ENCODE results near the gene PLP2.
A peak's percentile ranks its signal among the peaks of the same experiment; 100 is the strongest.

Gene PLP2

DNA sequence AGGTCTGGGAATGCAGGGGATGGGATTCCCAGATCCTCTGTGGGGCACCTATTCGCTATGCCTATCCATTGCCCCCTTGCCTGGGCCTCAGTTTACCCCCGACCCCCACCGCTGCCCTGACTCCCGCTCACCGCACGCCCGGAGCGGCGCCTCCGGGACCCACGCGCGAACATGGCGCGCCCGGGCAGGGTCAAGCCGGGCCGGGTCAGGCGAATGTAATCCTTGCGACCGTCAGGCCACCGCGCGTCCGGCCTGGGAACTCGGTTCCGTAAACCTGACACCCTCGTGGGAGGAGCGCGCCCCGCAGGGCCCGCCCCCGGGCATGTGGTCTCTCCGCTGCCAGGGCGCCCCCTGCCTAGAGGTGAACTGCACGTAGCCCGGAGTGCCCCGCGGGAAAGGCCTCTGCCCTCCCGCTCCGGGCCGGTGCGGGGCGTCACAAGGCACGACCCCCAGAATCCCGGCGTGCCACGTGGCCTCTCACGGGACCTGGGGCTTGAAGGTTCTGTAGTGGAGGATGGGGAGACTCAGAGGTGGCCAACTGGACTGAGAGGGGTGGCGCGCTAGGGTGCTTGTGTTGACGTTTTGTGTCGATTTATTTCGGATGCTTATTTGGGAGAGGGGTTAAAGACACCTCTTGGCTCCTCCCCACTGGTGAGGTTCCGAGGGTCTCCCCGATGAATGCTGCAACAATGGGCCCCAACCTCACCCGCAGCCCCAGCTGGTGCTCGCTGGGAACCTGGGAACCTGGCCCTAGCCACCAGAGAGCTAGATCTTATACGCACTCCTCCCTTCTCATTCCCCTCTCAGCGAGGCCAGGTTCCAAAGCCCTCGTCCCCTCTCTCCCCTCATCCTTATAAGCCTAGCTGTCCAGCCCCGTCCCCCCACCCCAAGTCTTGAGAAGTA is 14.7 kb downstream of the PLP2 start, which contains the start of gene PRICKLE3:
TSS of gene PRICKLE3 (minus strand) at position 249 of the 903 bp plus-strand sequence. CDS start at position 173, 76 bp downstream.
- peak; percentile 67 for DNase-seq

DNA sequence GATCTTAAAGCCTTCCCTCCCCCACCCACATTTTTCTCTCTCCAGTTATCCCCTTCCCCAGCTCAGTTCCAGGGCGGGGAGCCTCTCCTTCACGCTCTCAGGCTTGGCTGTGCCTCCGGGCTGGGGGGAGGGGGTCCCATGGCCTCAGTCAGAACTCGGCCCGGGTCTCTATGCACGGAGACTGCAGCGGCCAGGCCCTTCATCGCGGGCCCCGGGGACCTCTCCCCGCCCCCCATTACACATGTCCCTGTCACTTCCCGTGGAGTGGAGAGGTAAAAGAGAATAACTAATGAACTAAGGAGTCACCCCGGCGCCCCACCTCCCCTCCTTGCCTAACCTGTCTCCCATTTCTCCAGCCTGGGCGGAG is 15.3 kb downstream of the PLP2 start:
- no peak for DNase-seq

DNA sequence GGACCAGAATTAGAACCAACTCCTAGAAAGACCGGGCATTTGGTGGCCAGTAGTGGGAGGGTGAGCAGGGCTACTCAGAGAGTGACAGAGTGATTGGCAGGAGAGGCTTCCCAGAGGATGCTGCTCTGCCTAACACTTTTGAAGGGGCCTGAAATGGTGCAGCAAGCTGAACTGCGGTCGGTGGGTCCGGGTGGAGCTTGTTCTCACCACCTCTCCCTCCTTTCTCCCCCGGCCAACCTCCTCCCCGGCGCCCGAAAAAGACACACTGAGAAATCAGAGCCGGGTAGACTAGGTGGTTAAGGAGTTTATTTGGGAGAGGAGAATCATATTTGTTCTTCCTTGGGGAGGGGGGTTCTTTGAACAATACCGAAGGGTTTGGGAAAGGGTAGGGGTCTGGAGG is 15.8 kb downstream of the PLP2 start:
- no peak for DNase-seq

DNA sequence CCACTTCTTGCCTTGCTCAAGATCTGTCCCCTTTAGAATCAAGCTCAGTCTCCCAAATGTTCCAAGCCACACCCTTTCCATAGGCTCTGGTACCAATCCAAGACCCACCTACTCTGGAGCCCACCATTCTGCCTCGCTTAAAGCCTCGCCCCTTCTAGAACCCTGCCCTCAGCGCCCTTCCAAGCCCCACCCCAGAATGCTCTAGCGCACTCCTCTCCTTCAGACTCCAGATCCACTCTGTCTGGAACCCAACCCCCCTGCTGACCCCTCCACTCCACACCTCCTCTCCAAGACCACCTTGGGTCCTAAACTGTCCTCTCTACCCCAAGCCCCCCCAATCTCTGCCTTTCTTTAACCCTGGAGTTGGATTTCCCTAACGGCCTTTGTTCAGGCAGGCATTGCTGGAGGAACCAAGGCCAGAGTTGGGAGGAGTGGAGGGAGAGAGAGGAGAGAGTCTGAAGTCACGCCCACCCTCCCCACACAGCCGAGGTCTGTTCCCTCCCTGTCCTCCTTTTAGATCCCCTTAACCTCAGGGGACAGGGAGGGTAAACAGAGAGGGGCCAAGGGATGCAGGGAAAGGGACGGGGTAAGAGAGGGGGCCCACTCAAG is 16.9 kb downstream of the PLP2 start:
- DNase-seq: no peak

DNA sequence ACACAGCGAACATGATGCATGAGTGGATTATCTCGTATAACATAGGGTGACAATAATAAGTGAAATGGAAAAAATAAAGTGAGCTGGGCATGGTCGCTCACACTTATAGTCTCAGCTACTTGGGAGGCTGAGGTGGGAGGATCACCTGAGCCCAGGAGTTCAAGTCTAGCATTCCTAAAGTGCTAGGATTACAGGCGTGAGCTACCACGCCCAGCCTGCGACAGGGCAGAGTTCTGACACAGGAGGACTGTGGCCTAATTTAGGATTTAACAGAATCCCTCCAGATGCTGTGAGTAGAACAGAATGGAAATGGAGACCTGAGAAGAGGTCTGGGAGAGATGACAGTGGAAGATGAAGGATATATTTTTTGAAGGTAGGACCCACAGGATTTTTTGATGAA is 17.9 kb downstream of the PLP2 start:
- DNase-seq: no peak

DNA sequence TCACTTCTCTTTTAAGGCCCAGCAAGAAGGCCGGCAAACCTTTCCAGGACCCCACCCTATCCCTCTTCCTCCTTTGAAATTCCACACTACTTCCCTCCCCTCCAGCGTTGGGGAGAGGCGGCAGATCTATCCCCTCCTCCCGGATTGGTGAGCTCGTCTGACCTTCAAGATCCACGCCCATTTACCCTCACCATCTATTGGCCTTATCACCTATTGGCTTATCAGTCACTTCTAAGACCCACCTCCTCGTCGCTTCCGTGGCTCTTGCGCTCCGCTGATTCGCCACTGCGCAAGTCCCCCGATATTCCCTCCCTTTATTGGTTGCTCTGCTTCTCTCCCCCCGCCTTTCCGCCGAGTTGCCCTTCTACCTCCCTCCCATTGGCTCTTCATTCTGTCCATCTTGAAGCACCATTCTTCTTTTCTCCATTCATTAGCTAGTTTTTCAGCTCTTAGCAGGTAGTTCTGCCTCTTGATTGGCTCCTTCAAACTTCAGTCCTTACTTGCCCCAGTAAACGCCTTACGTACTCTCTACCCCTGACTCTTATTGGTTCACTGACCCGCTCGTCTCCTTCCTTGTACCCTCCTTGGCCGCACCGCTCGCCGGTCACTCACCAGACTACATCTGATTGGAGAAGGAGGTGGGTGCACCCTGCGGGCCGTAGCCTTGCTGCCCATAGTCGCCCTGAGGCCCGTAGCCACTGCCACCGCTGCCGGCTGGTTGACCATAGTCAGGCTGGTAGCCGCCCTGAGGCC is 19.3 kb downstream of the PLP2 start:
- DNase-seq: peak; percentile 99

DNA sequence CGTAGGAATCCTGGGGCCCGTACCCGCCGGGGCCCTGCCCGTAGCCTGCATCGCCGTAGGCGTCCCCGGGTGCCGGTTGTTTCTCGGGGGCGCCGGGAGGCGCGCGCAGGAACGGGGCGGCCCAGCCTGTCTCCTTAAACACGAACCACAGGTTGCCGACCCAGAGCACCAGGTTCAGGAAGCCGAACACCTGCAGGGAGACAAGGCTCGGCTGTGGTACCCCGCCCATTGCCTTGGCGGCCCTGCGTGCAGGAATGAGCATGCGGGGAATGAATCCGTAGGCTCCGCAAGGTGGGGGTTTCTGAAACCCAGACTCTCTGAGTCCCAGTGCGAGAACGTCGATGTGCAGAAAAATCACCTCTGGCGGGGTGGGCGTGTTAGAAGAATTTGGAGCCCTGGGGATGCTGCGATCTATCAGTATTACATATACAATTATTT is 19.9 kb downstream of the PLP2 start:
- DNase-seq: peak; percentile 41

DNA sequence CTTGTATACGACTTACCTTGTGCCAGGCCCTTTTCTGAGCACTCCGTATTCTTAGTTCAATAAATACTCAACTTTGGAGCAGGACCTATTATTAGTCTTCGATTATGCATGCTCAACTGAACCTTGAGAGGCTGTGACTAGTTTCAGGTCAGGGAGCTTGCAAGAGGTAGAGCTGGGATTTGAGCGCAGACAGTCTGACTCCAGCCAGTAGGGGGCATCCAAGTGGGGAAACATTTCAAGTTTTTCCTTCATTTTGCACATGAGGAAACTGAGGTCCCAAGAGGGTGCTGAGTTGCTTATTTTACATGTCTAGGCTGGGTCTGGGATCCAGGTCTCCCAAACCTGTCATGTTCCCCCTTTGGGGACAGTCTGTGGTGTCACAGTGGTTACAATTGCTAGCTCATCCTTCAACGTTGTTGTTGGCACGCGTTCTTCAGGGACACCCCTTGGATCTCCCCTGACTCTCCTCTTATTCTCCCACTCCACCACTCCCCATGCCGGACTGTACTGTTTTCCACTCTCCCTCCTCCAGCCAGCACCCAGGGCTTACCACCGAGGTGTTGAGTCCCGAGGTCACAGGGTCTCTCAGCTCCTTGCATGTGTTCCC is 21.1 kb downstream of the PLP2 start:
- DNase-seq: peak; percentile 22

DNA sequence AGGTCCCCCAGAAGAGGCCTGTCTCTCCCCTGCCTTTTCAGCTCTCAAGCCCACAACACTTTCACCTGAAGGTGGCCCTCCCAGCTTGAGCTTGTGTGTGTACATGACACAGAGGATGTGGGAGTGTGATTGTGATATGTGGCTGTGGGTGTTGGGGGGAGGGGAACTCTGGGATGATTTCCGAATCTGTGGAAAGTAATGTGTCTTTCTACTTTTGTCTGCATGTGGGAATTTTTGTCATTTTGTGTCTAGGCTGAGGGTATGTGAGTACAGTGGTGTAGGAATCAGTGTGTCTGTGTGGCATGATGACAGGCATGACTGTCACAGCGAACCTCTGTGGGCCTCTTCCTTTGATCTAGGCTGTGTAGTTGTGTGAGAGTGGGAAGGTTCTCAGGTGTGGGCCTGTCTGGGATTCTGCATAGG is 21.9 kb downstream of the PLP2 start:
- DNase-seq: no peak

DNA sequence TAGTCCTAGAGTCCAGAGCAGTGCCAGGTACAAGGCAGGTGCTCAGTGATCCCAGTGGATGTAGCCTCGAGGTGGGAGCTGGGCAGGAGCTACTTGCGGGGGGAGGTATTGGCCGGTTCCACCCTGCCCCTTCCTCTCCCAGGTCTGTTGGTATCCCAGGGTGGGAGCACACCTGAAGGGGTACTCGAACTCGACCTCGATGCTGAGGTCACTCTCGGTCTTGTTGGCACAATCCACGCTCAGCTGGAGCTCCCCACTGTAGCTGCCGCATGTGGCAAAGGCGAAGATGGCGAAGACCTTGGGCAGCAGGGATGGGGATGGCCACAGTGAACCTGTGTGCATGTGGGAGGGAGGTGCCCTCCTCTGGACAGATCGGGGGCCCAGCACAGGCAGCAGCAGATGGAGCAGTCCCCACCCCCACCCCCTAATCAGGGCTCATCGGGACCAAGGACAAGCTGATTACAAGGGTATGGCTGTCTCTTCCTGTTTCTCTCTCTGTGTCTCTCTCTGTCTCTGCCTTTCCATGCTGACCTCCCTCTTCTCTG is 25.9 kb downstream of the PLP2 start:
- no peak for DNase-seq

DNA sequence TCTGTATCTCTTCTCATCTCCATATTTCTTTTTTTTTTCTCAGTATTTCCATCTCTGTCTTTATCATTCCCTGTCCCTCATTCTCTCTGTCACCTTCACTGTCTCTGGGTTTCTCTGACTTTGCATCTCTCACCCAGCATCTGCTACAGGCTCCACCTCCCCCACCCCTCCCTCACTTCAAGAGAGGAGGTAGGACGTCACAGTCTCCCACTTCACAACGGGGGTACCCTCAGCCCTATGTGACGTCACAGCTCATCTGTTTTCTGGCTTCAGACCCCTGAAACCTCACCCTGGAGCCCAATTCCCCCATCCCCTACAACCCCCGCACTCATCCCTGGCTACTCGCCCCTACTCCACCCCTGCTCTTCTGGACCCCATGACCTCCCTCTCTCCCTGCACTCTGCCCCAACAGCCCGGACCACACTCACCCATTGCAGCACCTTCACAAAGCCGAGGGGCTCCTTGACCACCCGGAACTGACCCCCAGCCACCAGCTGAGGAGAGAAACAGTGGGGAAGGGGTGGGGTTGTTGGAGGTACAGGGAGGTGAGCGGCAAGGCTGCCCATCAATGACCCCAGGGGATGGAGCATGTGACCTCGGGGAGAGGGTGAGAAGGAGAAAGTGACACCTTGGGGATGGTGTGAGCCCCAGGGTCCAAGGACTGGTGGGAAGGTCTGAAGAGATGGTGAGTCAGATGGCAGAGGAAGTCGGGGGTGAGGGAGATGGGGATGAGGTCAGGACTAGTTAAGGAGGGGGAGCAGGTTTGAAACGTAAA is 27.0 kb downstream of the PLP2 start:
- DNase-seq: no peak

DNA sequence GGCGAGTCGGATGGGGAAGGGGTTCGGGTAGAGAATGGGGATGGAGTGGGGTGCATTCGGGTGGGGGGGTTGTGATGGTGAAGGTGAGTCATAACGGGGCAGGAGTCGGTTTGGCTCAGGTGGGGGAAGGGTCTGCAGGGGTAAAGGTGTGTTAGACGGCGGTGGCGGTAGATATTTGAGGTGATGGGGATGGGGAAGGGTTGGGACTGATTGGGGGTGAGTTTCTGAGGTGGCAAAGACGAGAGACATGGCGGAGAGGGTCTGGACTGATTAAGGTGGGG is 27.6 kb downstream of the PLP2 start:
- DNase-seq: no peak

DNA sequence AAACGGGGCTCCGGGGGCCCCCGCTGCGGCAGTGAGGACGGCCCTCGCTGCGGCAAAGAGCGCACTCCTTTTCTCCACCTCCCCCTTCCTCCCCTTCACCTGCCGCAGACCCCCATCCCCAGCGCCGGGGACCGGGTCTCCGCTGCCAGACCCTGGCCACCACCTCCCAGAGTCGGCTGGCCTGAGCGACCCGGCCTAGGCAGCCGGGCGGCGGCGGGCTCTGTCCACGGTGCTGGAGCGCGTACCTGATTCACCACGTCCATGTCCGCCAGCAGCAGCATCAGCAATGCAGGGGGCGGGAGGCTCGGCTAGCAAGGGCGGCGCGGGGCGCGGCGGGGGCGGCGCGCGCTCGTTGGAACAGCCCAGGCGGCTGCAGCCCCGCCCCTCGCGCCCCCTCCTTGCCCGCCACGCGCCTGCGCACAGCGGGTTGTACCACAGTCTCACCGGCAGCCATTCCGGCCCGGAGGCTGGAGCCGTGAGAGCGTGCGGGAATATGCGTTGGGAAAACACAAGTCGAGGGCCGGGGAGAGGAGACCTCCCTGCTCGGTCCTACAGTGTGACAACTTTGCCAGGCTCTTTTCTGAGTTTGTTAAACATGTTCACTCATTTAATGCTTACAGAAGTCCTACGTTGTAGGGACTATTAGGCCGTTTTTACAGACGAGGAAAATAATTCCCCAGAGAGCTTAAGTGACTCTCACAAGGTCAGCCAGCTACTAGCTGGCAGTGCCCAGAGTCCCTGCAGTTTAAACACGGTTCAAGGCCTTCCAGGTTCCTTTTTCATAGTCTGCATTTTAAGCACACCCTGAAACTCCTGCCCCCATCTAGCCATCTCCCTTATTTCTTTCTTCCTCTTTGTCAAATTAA is 28.4 kb downstream of the PLP2 start, which contains the start of gene SYP:
TSS of gene SYP (minus strand) at position 288 of the 866 bp plus-strand sequence. CDS start at position 281, 7 bp downstream.
- DNase-seq: peak; percentile 89

DNA sequence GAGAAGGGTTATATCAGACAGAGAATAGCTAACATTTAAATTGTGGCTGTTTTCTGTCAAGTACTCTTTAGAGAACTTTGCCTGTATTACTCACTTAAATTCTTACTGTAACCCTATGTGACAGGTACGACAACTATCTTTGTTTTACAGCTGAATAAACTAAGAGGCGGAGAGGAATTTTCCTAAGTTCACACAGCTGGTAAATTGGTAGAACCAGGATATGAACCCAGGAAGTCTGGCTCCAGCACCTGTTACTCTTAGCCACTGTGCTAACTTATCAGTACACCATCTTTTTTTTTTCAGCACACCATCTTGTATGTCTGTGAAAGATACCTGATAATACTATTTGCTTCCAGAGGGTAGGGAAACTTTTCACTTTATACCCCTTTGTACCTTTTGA is 30.3 kb downstream of the PLP2 start:
- DNase-seq: no peak

DNA sequence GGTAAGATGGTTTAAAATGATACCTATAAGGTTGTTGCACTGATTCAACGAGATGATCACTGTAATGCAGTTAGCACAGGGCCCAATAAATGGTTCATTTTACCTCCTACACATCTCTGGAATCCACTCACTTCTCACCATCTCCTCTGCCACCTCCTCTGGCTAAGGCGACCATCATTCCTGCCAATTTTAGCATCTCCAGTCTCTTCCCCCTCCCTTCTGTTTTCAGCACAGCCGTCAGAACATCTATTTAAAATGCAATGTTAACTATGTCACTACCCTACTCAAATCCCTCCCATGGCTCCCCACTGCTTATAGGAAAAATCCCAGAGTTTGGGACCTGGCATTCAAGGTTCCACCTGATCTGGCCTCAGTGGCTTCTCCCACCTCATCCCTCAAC is 31.8 kb downstream of the PLP2 start:
- DNase-seq: no peak

DNA sequence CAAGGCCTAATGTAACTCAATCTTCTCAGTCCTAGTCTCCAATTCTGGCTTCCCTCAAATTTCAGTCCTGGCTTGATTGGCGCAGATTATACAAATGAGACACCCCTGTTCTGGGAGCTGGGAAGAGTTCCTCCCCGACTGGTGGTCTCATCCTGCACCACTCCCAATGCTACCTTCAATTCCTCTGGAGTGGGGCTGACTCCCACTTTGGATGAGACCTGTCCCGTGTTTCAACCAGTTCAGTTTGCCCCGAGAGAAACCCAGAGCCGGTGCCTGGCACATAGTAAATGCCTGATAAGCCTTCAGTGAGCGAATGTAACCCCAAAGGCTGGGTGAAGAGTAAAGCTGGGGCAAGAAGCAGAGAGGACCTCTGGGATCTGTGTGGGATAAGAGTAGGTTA is 32.3 kb downstream of the PLP2 start:
- no peak for DNase-seq

DNA sequence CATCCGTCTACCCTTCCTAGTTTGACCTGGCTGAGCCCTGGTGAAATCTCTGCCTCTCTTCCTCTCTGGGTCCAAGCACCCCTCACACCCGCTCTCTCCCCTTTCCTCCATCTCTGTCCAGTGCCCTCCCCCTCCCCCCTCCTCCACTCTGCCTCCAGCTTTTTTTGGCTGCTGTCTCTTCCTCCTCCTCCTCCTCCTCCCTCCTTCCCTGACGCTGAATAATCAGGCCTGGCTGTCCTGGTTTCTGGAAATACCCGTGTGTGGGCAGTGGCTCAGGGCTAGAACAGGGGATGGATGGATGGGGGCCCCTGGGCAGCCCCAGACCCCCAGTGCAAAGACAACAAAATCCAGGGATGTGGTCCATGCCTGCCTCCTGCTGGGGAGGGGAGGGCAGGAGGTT is 33.0 kb downstream of the PLP2 start:
- DNase-seq: no peak

DNA sequence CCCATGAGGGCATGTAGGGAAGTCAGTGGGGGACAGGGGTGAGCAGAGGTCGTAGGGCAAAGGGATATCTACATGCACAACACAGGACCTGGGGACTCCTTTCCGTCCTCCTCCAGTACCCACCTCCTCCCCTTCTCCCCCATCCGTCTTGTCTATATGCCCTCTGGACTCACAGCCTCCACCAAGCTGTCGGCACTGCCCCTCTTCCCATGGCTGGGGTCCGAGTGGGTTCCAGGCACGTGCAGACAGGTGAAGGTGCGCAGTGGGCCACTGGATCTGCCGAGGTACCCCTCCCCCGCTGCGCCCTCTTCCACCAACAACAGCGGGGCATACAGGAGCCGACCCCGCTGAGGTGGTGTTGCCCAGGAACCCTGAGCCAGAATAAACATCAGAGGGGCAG is 33.7 kb downstream of the PLP2 start:
- DNase-seq: no peak

DNA sequence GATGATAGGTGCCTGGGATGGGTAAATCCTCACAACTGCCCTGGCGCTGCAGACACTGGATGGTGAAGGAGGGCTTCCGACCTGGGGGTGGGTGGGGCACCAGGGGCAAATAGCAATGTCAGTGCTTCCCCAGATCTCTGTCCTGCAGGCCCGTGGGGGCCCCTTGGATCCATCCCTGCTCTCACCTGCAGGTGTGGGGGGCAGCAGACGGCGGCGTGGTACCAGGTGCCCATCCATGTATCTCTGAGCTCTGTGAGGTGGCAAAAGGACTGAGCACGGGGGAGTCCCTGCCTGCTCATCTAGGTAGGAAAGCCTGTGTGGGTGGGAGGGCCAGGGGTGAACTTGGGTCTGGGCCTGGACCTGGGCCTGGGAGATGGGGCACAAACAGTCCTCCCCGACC is 34.8 kb downstream of the PLP2 start:
- DNase-seq: no peak

DNA sequence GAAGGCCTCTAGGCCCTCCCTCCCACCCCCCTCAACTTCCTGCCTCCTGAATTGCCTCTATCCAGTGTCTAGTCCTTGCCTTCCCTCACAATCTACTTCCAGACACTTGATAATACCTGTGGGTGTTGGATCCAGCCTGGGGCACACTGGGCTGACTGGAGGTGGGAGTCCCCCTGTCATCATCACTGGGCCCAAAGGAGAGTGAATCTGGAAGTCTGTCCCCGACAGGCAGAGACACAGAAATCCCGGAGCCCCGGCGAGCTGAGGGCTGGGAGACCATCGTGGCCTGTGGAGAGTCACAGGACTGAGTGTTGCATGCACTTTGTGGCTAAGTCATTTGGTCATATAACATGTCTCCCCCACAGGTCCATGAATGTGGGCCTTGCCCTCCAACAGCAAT is 36.7 kb downstream of the PLP2 start:
- no peak for DNase-seq
